H54 (cell line): ENCODE results near the gene LIMS4.
"Not testable (repeated sequence)": the region's sequence is repeated elsewhere in the genome, so short reads cannot be mapped to it uniquely, and the experiment has no call there.

Experiments
- DNase-seq: peaks from one replicate; pipeline ENCODE4 v3.0.0; 2011; ENCODE audit warnings: low spot score, mixed read lengths; ENCODE audit not compliant: insufficient read length
- FAIRE-seq: peaks from 3 replicates; lab custom pipeline; 2011; peaks lifted over from hg19 to GRCh38; lab: Jason Lieb, UNC

The LIMS4 gene

GRCh38 chr2:110455080-110455670 is 17.4 kb downstream of the LIMS4 start:
- FAIRE-seq, DNase-seq: not testable (repeated sequence)

GRCh38 chr2:110450951-110451350 is 21.7 kb downstream of the LIMS4 start:
- FAIRE-seq, DNase-seq: not testable (repeated sequence)

GRCh38 chr2:110449127-110449947 is 23.3 kb downstream of the LIMS4 start:
- peak; percentile 92 for FAIRE-seq

GRCh38 chr2:110446644-110447043 is 26.0 kb downstream of the LIMS4 start:
- not testable (repeated sequence) for DNase-seq

More at GRCh38 chr2:110449127-110449947, 23.3 kb downstream of the LIMS4 start:
- DNase-seq = not testable (repeated sequence)

GRCh38 chr2:110443305-110444005 is 29.2 kb downstream of the LIMS4 start:
- FAIRE-seq = peak; percentile 91
- not testable (repeated sequence) for DNase-seq

More at GRCh38 chr2:110446644-110447043, 26.0 kb downstream of the LIMS4 start:
- not testable (repeated sequence) for FAIRE-seq

- peak; percentile 86 for FAIRE-seq
- not testable (repeated sequence) for DNase-seq
Measured at GRCh38 chr2:110441905-110442304, 30.7 kb downstream of the LIMS4 start.

GRCh38 chr2:110434565-110434964 is 38.1 kb downstream of the LIMS4 start:
- not testable (repeated sequence) for FAIRE-seq, DNase-seq

GRCh38 chr2:110425725-110426124 is 46.9 kb downstream of the LIMS4 start:
- not testable (repeated sequence) for DNase-seq, FAIRE-seq

- FAIRE-seq, DNase-seq: not testable (repeated sequence)
Measured at GRCh38 chr2:110424421-110424820, 48.2 kb downstream of the LIMS4 start.

- FAIRE-seq, DNase-seq: not testable (repeated sequence)
Measured at GRCh38 chr2:110423574-110423962, 49.0 kb downstream of the LIMS4 start.

- not testable (repeated sequence) for DNase-seq, FAIRE-seq
Measured at GRCh38 chr2:110422852-110423573, 49.6 kb downstream of the LIMS4 start.

GRCh38 chr2:110420641-110421354 is 51.8 kb downstream of the LIMS4 start:
- not testable (repeated sequence) for FAIRE-seq, DNase-seq

GRCh38 chr2:110407142-110407541 is 65.5 kb downstream of the LIMS4 start:
- not testable (repeated sequence) for FAIRE-seq

GRCh38 chr2:110404988-110405387 is 67.6 kb downstream of the LIMS4 start:
- FAIRE-seq, DNase-seq: not testable (repeated sequence)

More at GRCh38 chr2:110407142-110407541, 65.5 kb downstream of the LIMS4 start:
- not testable (repeated sequence) for DNase-seq

GRCh38 chr2:110404246-110404645 is 68.4 kb downstream of the LIMS4 start:
- DNase-seq, FAIRE-seq: not testable (repeated sequence)

- not testable (repeated sequence) for FAIRE-seq, DNase-seq
Measured at GRCh38 chr2:110401001-110401618, 71.5 kb downstream of the LIMS4 start.

GRCh38 chr2:110399378-110399777 is 73.2 kb downstream of the LIMS4 start:
- FAIRE-seq = not testable (repeated sequence)

GRCh38 chr2:110395990-110396389 is 76.6 kb downstream of the LIMS4 start:
- not testable (repeated sequence) for FAIRE-seq, DNase-seq

More at GRCh38 chr2:110399378-110399777, 73.2 kb downstream of the LIMS4 start:
- not testable (repeated sequence) for DNase-seq
